Stimulated activated naive CD8-positive, alpha-beta T cell treated with anti-CD3 and anti-CD28 coated beads, Interleukin-15, Interleukin-2, amounts not matched to agents 100 ng/mL and 50 ng/mL, for 24 hours (primary cell): ENCODE results near the gene HMGA1.

Experiments
- H3K27ac Mint-ChIP-seq: one replicate; pipeline ENCODE4 v1.8.0; 2021; ENCODE audit warnings: mild to moderate bottlenecking, mixed read lengths
- H3K27me3 Mint-ChIP-seq: one replicate; pipeline ENCODE4 v1.8.0; 2021; ENCODE audit warnings: mixed read lengths
- H3K36me3 Mint-ChIP-seq: one replicate; pipeline ENCODE4 v1.8.0; 2021; ENCODE audit warnings: low read depth, mixed read lengths
- H3K4me1 Mint-ChIP-seq: one replicate; pipeline ENCODE4 v1.8.0; 2021; ENCODE audit warnings: low read depth, mixed read lengths
- H3K4me3 Mint-ChIP-seq: one replicate; pipeline ENCODE4 v1.8.0; 2021; ENCODE audit warnings: mild to moderate bottlenecking, mixed read lengths
- H3K9me3 Mint-ChIP-seq: one replicate; pipeline ENCODE4 v1.8.0; 2021; ENCODE audit warnings: mixed read lengths

The HMGA1 gene

DNA sequence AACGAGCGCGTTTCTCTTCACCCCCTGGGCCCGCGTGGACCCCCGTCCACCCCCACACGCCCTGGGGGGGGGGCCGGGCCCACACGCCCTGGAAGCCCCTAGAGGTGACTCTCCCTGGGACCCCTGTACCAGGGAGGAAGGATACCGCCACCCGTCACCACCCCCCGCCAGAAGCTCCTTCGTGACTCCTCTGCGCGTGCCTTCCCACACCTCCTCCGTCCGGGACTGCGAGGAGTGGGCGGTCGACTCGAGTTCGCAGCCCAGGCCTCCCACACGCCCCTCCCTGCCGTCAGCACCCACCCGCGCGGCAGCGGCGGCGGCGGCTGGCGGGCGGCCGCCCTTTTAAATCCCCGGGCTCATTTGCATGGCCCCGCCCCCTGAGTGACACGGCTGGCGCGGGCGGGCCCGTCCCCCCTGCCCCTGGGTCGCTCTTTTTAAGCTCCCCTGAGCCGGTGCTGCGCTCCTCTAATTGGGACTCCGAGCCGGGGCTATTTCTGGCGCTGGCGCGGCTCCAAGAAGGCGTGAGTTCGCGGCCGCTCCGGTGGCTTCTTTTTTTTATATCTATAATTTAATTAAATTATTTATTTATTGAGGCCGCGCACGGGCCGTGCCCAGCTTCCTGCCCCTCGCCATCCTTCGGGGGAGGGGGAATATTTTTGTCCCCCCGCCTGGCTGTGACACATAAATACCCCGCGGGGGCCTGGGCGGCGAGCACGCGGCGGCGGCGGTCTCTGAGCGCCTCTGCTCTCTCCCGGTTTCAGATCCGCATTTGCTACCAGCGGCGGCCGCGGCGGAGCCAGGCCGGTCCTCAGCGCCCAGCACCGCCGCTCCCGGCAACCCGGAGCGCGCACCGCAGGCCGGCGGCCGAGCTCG lies at the start of gene HMGA1:
Gene HMGA1 (plus strand): TSS at position 431 of the 873 bp plus-strand sequence. CDS start 3,908 bp downstream, outside the sequence.
- Mint-ChIP-seq H3K27ac (peak within 1 kb of the TSS; percentile 96), H3K9me3 (no peaks in the 10 kb centered on the region), H3K4me1 (peaks cover 47% of the 10 kb centered on the region)

GRCh38 chr6:34189806-34190503 lies 46.7 kb upstream of the HMGA1 start:
- H3K9me3 Mint-ChIP-seq = no peaks in the 10 kb centered on the region
- peak overlapping the region; percentile 40 for H3K27ac Mint-ChIP-seq
- H3K36me3 Mint-ChIP-seq = no peaks in the 10 kb centered on the region
- no peak overlapping the region for H3K4me3 Mint-ChIP-seq
- H3K4me1 Mint-ChIP-seq = peaks cover 9% of the 10 kb centered on the region
- H3K27me3 Mint-ChIP-seq = no peaks in the 10 kb centered on the region

More for the DNA sequence above, at the start of gene HMGA1:
- peaks cover 35% of the 10 kb centered on the region for H3K36me3 Mint-ChIP-seq
- no peaks in the 10 kb centered on the region for H3K27me3 Mint-ChIP-seq
- H3K4me3 Mint-ChIP-seq = peak within 1 kb of the TSS; percentile 95

DNA sequence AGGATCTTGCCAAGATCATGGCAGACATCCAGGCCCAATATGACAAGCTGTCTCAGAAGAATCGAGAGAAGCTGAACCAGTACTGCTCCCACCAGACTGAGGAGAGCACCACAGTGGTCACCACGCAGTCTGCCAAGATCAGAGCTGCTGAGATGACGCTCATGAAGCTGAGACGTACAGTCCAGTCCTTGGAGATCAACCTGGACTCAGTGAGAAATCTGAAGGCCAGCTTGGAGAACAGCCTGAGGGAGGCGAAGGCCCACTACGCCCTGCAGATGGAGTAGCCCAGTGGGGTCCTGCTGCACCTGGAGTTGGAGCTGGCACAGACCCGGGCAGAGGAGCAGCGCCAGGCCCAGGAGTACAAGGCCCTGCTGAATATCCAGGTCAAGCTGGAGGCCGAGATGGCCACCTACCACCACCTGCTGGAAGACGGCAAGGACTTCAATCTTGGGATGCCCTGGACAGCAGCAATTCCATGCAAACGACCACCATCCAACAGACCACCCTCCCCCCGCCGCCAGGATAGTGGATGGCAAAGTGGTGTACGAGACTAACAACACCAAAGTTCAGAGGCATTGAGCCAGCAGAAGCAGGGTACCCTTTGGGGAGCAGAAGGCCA lies 46.1 kb upstream of the HMGA1 start:
- no peak overlapping the region for H3K4me3 Mint-ChIP-seq
- H3K27me3 Mint-ChIP-seq = no peaks in the 10 kb centered on the region

GRCh38 chr6:34194772-34195171 lies 41.9 kb upstream of the HMGA1 start:
- no peaks in the 10 kb centered on the region for H3K9me3 Mint-ChIP-seq
- peak overlapping the region; percentile 45 for H3K27ac Mint-ChIP-seq
- peaks cover 12% of the 10 kb centered on the region for H3K4me1 Mint-ChIP-seq
- H3K4me3 Mint-ChIP-seq = no peak overlapping the region
- no peaks in the 10 kb centered on the region for H3K27me3 Mint-ChIP-seq
- H3K36me3 Mint-ChIP-seq = no peaks in the 10 kb centered on the region

More for the DNA sequence above, 46.1 kb upstream of the HMGA1 start:
- peaks cover 9% of the 10 kb centered on the region for H3K4me1 Mint-ChIP-seq
- peak overlapping the region; percentile 40 for H3K27ac Mint-ChIP-seq
- no peaks in the 10 kb centered on the region for H3K9me3 Mint-ChIP-seq
- no peaks in the 10 kb centered on the region for H3K36me3 Mint-ChIP-seq

DNA sequence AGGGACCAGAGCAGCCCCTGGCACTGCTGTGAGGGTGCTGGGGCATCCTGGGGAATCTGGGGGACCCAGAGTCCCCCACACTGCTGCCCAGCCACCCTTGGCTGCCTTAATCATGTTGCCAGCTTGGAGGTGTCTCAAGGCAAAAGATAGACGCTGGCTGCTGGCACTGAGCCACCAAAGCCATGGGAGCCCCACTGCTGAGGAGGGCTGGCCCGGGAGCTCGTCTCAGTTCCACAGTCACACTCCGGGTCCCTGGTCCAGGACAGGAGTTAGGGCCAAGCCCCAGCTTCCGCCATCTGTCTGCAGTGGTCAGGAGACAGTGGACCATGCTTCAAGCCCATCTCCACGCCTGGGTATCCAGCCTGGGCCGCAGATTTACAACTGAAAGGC lies 41.0 kb upstream of the HMGA1 start:
- Mint-ChIP-seq H3K4me1 (peaks cover 10% of the 10 kb centered on the region), H3K4me3 (no peak overlapping the region), H3K27me3 (no peaks in the 10 kb centered on the region), H3K9me3 (no peaks in the 10 kb centered on the region), H3K36me3 (no peaks in the 10 kb centered on the region), H3K27ac (no peak overlapping the region)

- Mint-ChIP-seq H3K4me3 (peak overlapping the region; percentile 81), H3K36me3 (no peaks in the 10 kb centered on the region), H3K27ac (peak overlapping the region; percentile 41), H3K4me1 (peaks cover 12% of the 10 kb centered on the region), H3K9me3 (no peaks in the 10 kb centered on the region), H3K27me3 (no peaks in the 10 kb centered on the region)
Measured at GRCh38 chr6:34196116-34196832, 40.4 kb upstream of the HMGA1 start.

GRCh38 chr6:34196833-34197195 lies 39.9 kb upstream of the HMGA1 start:
- Mint-ChIP-seq H3K4me3 (peak overlapping the region; percentile 81), H3K9me3 (no peaks in the 10 kb centered on the region), H3K27me3 (no peaks in the 10 kb centered on the region), H3K4me1 (peaks cover 12% of the 10 kb centered on the region), H3K27ac (no peak overlapping the region), H3K36me3 (no peaks in the 10 kb centered on the region)

- Mint-ChIP-seq H3K4me1 (peaks cover 17% of the 10 kb centered on the region), H3K27ac (no peak overlapping the region), H3K4me3 (no peak overlapping the region), H3K9me3 (no peaks in the 10 kb centered on the region), H3K27me3 (no peaks in the 10 kb centered on the region), H3K36me3 (no peaks in the 10 kb centered on the region)
Measured at GRCh38 chr6:34200340-34200971, 36.2 kb upstream of the HMGA1 start.

GRCh38 chr6:34201455-34202107 lies 35.1 kb upstream of the HMGA1 start:
- H3K36me3 Mint-ChIP-seq = no peaks in the 10 kb centered on the region
- H3K4me3 Mint-ChIP-seq = no peak overlapping the region
- H3K4me1 Mint-ChIP-seq = peaks cover 24% of the 10 kb centered on the region
- H3K9me3 Mint-ChIP-seq = no peaks in the 10 kb centered on the region
- no peaks in the 10 kb centered on the region for H3K27me3 Mint-ChIP-seq
- no peak overlapping the region for H3K27ac Mint-ChIP-seq

- H3K4me3 Mint-ChIP-seq = no peak overlapping the region
- H3K27me3 Mint-ChIP-seq = no peaks in the 10 kb centered on the region
- no peak overlapping the region for H3K27ac Mint-ChIP-seq
- H3K4me1 Mint-ChIP-seq = peaks cover 32% of the 10 kb centered on the region
- H3K9me3 Mint-ChIP-seq = no peaks in the 10 kb centered on the region
- H3K36me3 Mint-ChIP-seq = no peaks in the 10 kb centered on the region
Measured at GRCh38 chr6:34202329-34203201, 34.1 kb upstream of the HMGA1 start.

GRCh38 chr6:34204693-34205092 lies 32.0 kb upstream of the HMGA1 start:
- Mint-ChIP-seq H3K36me3 (no peaks in the 10 kb centered on the region), H3K27me3 (no peaks in the 10 kb centered on the region)

GRCh38 chr6:34205466-34205865 lies 31.2 kb upstream of the HMGA1 start:
- H3K4me1 Mint-ChIP-seq = peaks cover 41% of the 10 kb centered on the region
- no peaks in the 10 kb centered on the region for H3K9me3 Mint-ChIP-seq
- no peaks in the 10 kb centered on the region for H3K27me3 Mint-ChIP-seq

More at GRCh38 chr6:34204693-34205092, 32.0 kb upstream of the HMGA1 start:
- Mint-ChIP-seq H3K27ac (no peak overlapping the region), H3K9me3 (no peaks in the 10 kb centered on the region), H3K4me3 (no peak overlapping the region), H3K4me1 (peaks cover 44% of the 10 kb centered on the region)

GRCh38 chr6:34205916-34206315 lies 30.8 kb upstream of the HMGA1 start:
- H3K4me3 Mint-ChIP-seq = no peak overlapping the region
- H3K4me1 Mint-ChIP-seq = peaks cover 37% of the 10 kb centered on the region
- no peaks in the 10 kb centered on the region for H3K27me3 Mint-ChIP-seq
- H3K27ac Mint-ChIP-seq = no peak overlapping the region
- no peaks in the 10 kb centered on the region for H3K9me3 Mint-ChIP-seq
- H3K36me3 Mint-ChIP-seq = no peaks in the 10 kb centered on the region

More at GRCh38 chr6:34205466-34205865, 31.2 kb upstream of the HMGA1 start:
- Mint-ChIP-seq H3K27ac (no peak overlapping the region), H3K4me3 (no peak overlapping the region), H3K36me3 (no peaks in the 10 kb centered on the region)
